Ishikawa (cell line): Measurements from ENCODE around the gene PRIMA1.

ENCODE experiments used
- CEBPB ChIP-seq: IDR thresholded peaks from 2 replicates; pipeline ENCODE4 v1.6.1; 2012
- CREB1 ChIP-seq: IDR thresholded peaks from 2 replicates; pipeline ENCODE4 v1.6.1; 2012; ENCODE audit warnings: low read depth
- EGR1 ChIP-seq: IDR thresholded peaks from 2 replicates; pipeline ENCODE4 v1.6.1; 2012
- EP300 ChIP-seq: IDR thresholded peaks from 2 replicates; pipeline ENCODE4 v1.6.1; 2012; ENCODE audit warnings: borderline replicate concordance
- FOXM1 ChIP-seq: IDR thresholded peaks from 2 replicates; pipeline ENCODE4 v1.6.1; 2012; ENCODE audit warnings: low read depth, borderline replicate concordance
- NFIC ChIP-seq: IDR thresholded peaks from 2 replicates; pipeline ENCODE4 v1.6.1; 2012
- RAD21 ChIP-seq: IDR thresholded peaks from 2 replicates; pipeline ENCODE4 v1.6.1; 2012; ENCODE audit warnings: low read depth
- TAF1 ChIP-seq: IDR thresholded peaks from 2 replicates; pipeline ENCODE4 v1.6.1; 2012; ENCODE audit warnings: low read depth, mild to moderate bottlenecking
- TCF12 ChIP-seq: IDR thresholded peaks from 2 replicates; pipeline ENCODE4 v1.6.1; 2012; ENCODE audit warnings: low read depth
- TEAD4 ChIP-seq: IDR thresholded peaks from 2 replicates; pipeline ENCODE4 v1.6.1; 2012
- YY1 ChIP-seq: IDR thresholded peaks from 2 replicates; pipeline ENCODE4 v1.6.1; 2012; ENCODE audit warnings: low read depth
- TF ChIP-seq, protein P1 (sequence below): IDR thresholded peaks from 2 replicates; pipeline ENCODE4 v1.6.1; 2012
- TF ChIP-seq, protein P2 (sequence below): IDR thresholded peaks from 2 replicates; pipeline ENCODE4 v1.6.1; 2012
- TF ChIP-seq, protein P3 (sequence below): IDR thresholded peaks from 2 replicates; pipeline ENCODE4 v1.6.1; 2012; ENCODE audit warnings: low read depth, mild to moderate bottlenecking

DNA sequence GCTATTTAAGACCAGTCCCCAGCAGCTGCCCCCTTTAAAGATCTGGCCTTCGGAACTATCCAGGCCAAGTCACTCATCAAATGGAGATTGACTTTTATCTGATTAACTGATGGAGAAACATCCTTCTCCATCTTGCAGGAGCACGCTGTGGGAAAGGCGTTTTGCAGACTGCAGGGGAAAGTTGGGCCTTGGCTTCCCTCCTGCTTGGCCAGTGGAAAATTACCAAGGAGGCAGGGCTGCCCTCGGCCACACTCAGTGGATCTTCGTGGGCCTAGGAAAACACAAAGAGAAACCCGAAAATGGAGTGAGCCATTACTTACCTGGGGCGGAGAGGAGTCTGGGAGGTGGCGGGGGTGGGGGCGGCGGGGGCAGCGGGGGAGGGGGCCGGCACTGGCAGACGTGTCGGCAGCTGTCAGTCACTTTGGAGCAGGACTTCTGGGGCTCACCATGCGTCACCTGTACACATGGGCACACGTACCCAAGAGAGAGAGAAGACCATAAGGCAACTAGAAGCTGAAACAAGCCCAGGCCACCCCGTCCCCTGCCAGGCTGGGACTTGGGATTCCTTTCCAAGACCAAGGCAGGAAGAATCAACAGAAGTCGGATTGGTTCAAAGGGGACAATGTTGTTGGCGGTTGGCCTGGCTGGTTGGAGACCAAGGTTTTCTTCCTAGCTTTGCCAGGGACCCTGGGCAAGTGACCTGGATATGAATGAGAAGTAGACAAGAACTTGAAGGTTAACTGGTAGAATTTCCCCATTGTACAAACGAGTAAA lies 9.2 kb downstream of the PRIMA1 start:
- TF ChIP-seq EP300 (no peak), CEBPB (no peak), TAF1 (no peak), CREB1 (no peak), YY1 (no peak), EGR1 (no peak), TEAD4 (no peak), RAD21 (no peak), NFIC (no peak), TCF12 (no peak), FOXM1 (no peak)
- TF ChIP-seq, protein P1, sequence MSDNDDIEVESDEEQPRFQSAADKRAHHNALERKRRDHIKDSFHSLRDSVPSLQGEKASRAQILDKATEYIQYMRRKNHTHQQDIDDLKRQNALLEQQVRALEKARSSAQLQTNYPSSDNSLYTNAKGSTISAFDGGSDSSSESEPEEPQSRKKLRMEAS = no peak
- TF ChIP-seq, protein P2, sequence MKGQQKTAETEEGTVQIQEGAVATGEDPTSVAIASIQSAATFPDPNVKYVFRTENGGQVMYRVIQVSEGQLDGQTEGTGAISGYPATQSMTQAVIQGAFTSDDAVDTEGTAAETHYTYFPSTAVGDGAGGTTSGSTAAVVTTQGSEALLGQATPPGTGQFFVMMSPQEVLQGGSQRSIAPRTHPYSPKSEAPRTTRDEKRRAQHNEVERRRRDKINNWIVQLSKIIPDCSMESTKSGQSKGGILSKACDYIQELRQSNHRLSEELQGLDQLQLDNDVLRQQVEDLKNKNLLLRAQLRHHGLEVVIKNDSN = no peak
- TF ChIP-seq, protein P3, sequence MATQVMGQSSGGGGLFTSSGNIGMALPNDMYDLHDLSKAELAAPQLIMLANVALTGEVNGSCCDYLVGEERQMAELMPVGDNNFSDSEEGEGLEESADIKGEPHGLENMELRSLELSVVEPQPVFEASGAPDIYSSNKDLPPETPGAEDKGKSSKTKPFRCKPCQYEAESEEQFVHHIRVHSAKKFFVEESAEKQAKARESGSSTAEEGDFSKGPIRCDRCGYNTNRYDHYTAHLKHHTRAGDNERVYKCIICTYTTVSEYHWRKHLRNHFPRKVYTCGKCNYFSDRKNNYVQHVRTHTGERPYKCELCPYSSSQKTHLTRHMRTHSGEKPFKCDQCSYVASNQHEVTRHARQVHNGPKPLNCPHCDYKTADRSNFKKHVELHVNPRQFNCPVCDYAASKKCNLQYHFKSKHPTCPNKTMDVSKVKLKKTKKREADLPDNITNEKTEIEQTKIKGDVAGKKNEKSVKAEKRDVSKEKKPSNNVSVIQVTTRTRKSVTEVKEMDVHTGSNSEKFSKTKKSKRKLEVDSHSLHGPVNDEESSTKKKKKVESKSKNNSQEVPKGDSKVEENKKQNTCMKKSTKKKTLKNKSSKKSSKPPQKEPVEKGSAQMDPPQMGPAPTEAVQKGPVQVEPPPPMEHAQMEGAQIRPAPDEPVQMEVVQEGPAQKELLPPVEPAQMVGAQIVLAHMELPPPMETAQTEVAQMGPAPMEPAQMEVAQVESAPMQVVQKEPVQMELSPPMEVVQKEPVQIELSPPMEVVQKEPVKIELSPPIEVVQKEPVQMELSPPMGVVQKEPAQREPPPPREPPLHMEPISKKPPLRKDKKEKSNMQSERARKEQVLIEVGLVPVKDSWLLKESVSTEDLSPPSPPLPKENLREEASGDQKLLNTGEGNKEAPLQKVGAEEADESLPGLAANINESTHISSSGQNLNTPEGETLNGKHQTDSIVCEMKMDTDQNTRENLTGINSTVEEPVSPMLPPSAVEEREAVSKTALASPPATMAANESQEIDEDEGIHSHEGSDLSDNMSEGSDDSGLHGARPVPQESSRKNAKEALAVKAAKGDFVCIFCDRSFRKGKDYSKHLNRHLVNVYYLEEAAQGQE = no peak
